Stimulated activated naive CD8-positive, alpha-beta T cell treated with anti-CD3 and anti-CD28 coated beads, Interleukin-15, Interleukin-2, amounts not matched to agents 100 U/mL and 50 U/mL, for 24 hours (primary cell): Measurements from ENCODE around the gene STK39.

Experiments used
- ATAC-seq: fragments of 150-1000 bp; cut with Tn5 transposase; one replicate; pipeline ENCODE4 v1.10.0; 2021
- DNase-seq: peaks from one replicate; pipeline ENCODE4 v3.0.0; 2021

Gene STK39

GRCh38 chr2:167957662-167958061, 289.7 kb downstream of the STK39 start:
- DNase-seq = no peak
- ATAC-seq = no peak

- no peak for ATAC-seq
- no peak for DNase-seq
Measured at GRCh38 chr2:167955264-167955906, 292.0 kb downstream of the STK39 start.

GRCh38 chr2:167954495-167954894, 292.9 kb downstream of the STK39 start:
- ATAC-seq (no peak), DNase-seq (no peak)

GRCh38 chr2:167953776-167954175, 293.6 kb downstream of the STK39 start:
- no peak for ATAC-seq
- DNase-seq = no peak

GRCh38 chr2:167950571-167950970, 296.8 kb downstream of the STK39 start:
- no peak for ATAC-seq
- DNase-seq = no peak

- DNase-seq (no peak), ATAC-seq (no peak)
Measured at GRCh38 chr2:167946441-167946841, 301.0 kb downstream of the STK39 start.

GRCh38 chr2:167945660-167946368, 301.6 kb downstream of the STK39 start:
- DNase-seq (no peak), ATAC-seq (no peak)

- no peak for DNase-seq
Measured at GRCh38 chr2:167944825-167945659, 302.4 kb downstream of the STK39 start.

GRCh38 chr2:167943897-167944296, 303.5 kb downstream of the STK39 start:
- ATAC-seq = no peak
- DNase-seq = no peak

More at GRCh38 chr2:167944825-167945659, 302.4 kb downstream of the STK39 start:
- no peak for ATAC-seq

GRCh38 chr2:167943368-167943767, 304.0 kb downstream of the STK39 start:
- no peak for DNase-seq
- ATAC-seq = no peak

GRCh38 chr2:167942366-167943081, 304.9 kb downstream of the STK39 start:
- ATAC-seq (no peak), DNase-seq (no peak)

GRCh38 chr2:167941604-167942003, 305.8 kb downstream of the STK39 start:
- no peak for DNase-seq

GRCh38 chr2:167940734-167941507, 306.5 kb downstream of the STK39 start:
- ATAC-seq (no peak), DNase-seq (no peak)

More at GRCh38 chr2:167941604-167942003, 305.8 kb downstream of the STK39 start:
- ATAC-seq = no peak

- ATAC-seq = no peak
Measured at GRCh38 chr2:167940346-167940725, 307.1 kb downstream of the STK39 start.

GRCh38 chr2:167939514-167940345, 307.7 kb downstream of the STK39 start:
- ATAC-seq (no peak), DNase-seq (no peak)

More at GRCh38 chr2:167940346-167940725, 307.1 kb downstream of the STK39 start:
- DNase-seq = no peak

GRCh38 chr2:167937403-167937802, 310.0 kb downstream of the STK39 start:
- DNase-seq (no peak), ATAC-seq (no peak)

GRCh38 chr2:167935803-167936110, 311.6 kb downstream of the STK39 start:
- DNase-seq (no peak), ATAC-seq (no peak)

GRCh38 chr2:167933097-167933814, 314.1 kb downstream of the STK39 start:
- ATAC-seq = no peak
- DNase-seq = no peak

- ATAC-seq = no peak
- no peak for DNase-seq
Measured at GRCh38 chr2:167932123-167932693, 315.2 kb downstream of the STK39 start.

GRCh38 chr2:167929484-167929883, 317.9 kb downstream of the STK39 start:
- DNase-seq (no peak), ATAC-seq (no peak)
